ENCODE data around the gene AEN. TPM values are rescaled to one million over a fixed set of nuclear protein-coding genes. Genes with fewer than 3 reads are reported as not detected.

Gene AEN
- total RNA-seq, 1 experiment from 2014 or later = 36.2 TPM

DNA sequence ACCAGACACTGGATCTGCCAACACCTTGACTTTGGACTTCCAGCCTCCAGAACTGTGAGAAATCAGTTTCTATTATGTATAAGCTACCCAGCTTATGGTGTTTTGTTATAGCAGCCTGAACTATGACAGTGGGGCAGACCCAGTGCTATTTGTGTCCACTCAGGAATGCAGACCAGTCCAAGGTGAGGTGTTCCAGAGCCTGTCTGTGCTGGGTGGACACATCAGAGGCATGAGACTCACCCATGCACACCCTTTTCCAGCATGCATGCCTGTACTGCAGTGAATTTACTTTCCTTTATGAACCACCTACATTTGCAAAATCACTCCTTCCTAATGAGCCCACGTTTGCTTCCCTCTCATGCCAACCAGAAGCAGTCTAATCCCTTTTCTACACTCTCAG, 47.1 kb upstream of the AEN start:
- no peak overlapping the region for H2AFZ ChIP-seq (ENCODE audit: low read depth, low read length, poor library complexity, severe bottlenecking)
- ChIA-PET CTCF (no interaction called here), RAD21 (ENCODE audit: low non-redundant PET in 1 of 2, low total read pairs in 2 of 2, uncharacterized antibody in 2 of 2, unreplicated experiment in 2 of 2) (no interaction called here), POLR2A (no interaction called here)
- BruUV-seq (replicated peaks) = no TSS peak
- H3K4me3 ChIP-seq (replicated peaks in 1 of 2; ENCODE audit: low read depth in 1 of 2, low read length in 2 of 2) = no peak overlapping the region
- no peak overlapping the region for H3K4me2 ChIP-seq (ENCODE audit: low read length)
- no peaks in the 10 kb centered on the region for H3K36me3 ChIP-seq (ENCODE audit: control insufficient read depth in 1 of 2, insufficient read depth in 2 of 2, low read length in 2 of 2)
- H3K9me3 ChIP-seq (ENCODE audit: control insufficient read depth in 1 of 2, insufficient read depth in 1 of 2, low read depth in 1 of 2, low read length in 2 of 2) = no peaks in the 10 kb centered on the region
- no peak overlapping the region for H3K9ac ChIP-seq (ENCODE audit: low read length)
- no peak for ATAC-seq
- no peaks in the 10 kb centered on the region for H3K79me2 ChIP-seq (ENCODE audit: insufficient read depth, low read length)
- intact Hi-C loops (cut with micrococcal nuclease) = no loop called here
- TF ChIP-seq, protein P1, sequence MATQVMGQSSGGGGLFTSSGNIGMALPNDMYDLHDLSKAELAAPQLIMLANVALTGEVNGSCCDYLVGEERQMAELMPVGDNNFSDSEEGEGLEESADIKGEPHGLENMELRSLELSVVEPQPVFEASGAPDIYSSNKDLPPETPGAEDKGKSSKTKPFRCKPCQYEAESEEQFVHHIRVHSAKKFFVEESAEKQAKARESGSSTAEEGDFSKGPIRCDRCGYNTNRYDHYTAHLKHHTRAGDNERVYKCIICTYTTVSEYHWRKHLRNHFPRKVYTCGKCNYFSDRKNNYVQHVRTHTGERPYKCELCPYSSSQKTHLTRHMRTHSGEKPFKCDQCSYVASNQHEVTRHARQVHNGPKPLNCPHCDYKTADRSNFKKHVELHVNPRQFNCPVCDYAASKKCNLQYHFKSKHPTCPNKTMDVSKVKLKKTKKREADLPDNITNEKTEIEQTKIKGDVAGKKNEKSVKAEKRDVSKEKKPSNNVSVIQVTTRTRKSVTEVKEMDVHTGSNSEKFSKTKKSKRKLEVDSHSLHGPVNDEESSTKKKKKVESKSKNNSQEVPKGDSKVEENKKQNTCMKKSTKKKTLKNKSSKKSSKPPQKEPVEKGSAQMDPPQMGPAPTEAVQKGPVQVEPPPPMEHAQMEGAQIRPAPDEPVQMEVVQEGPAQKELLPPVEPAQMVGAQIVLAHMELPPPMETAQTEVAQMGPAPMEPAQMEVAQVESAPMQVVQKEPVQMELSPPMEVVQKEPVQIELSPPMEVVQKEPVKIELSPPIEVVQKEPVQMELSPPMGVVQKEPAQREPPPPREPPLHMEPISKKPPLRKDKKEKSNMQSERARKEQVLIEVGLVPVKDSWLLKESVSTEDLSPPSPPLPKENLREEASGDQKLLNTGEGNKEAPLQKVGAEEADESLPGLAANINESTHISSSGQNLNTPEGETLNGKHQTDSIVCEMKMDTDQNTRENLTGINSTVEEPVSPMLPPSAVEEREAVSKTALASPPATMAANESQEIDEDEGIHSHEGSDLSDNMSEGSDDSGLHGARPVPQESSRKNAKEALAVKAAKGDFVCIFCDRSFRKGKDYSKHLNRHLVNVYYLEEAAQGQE (IDR thresholded peaks at IDR 0.05; ENCODE audit: low read depth) = no peak
- TF ChIP-seq POLR2A (IDR thresholded peaks at IDR 0.05; ENCODE audit: borderline replicate concordance, extremely low read depth, insufficient read depth, insufficient read length) (no peak), SP1 (IDR thresholded peaks at IDR 0.05; ENCODE audit: low read depth) (no peak)
- TF ChIP-seq, protein P2, sequence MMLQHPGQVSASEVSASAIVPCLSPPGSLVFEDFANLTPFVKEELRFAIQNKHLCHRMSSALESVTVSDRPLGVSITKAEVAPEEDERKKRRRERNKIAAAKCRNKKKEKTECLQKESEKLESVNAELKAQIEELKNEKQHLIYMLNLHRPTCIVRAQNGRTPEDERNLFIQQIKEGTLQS (IDR thresholded peaks at IDR 0.05) = no peak
- no peaks in the 10 kb centered on the region for H3K9me2 ChIP-seq (ENCODE audit: insufficient read depth)
- no peaks in the 10 kb centered on the region for H3K4me1 ChIP-seq (ENCODE audit: control insufficient read depth in 1 of 2, insufficient read depth in 2 of 2, low read length in 2 of 2)
- no peak for DNase-seq (ENCODE audit: low read depth, low spot score)
- no peaks in the 10 kb centered on the region for H4K20me1 ChIP-seq (ENCODE audit: insufficient read depth)
- H3K27me3 ChIP-seq (ENCODE audit: insufficient read depth, low read length) = peaks cover 3% of the 10 kb centered on the region; the same call in 1 of the 2 replicates
- H3K27ac ChIP-seq (ENCODE audit: low read depth, low read length) = no peak overlapping the region

DNA sequence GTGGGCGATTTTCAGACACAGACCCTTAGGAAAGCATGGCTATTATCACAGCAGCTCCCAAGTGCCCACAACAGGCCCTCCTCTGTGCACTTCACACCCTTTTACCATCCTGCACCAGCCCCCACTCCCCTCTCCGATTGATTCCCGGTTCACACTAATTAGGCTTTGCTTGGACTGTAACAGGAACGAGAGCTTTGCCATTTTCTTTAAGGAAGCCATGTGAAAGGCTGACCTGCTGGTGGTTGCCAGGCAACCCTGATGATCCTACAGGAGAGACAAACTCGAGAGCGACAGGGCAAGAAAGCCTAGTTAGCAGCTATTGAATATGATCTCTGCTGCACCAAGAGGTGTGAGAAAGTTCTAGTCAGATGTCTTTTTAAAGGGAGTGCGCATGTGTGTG, 46.5 kb upstream of the AEN start:
- Histone ChIP-seq H3K9ac (ENCODE audit: low read length) (no peak overlapping the region), H3K4me1 (ENCODE audit: control insufficient read depth in 1 of 2, insufficient read depth in 2 of 2, low read length in 2 of 2) (no peaks in the 10 kb centered on the region), H4K20me1 (ENCODE audit: insufficient read depth) (no peaks in the 10 kb centered on the region), H3K4me2 (ENCODE audit: low read length) (no peak overlapping the region), H3K9me2 (ENCODE audit: insufficient read depth) (no peaks in the 10 kb centered on the region), H3K36me3 (ENCODE audit: control insufficient read depth in 1 of 2, insufficient read depth in 2 of 2, low read length in 2 of 2) (no peaks in the 10 kb centered on the region), H3K27me3 (ENCODE audit: insufficient read depth, low read length) (peaks cover 3% of the 10 kb centered on the region; the same call in 1 of the 2 replicates), H3K9me3 (ENCODE audit: control insufficient read depth in 1 of 2, insufficient read depth in 1 of 2, low read depth in 1 of 2, low read length in 2 of 2) (no peaks in the 10 kb centered on the region), H3K4me3 (replicated peaks in 1 of 2; ENCODE audit: low read depth in 1 of 2, low read length in 2 of 2) (no peak overlapping the region), H3K79me2 (ENCODE audit: insufficient read depth, low read length) (no peaks in the 10 kb centered on the region), H2AFZ (ENCODE audit: low read depth, low read length, poor library complexity, severe bottlenecking) (no peak overlapping the region), H3K27ac (ENCODE audit: low read depth, low read length) (no peak overlapping the region)
- DNase-seq (ENCODE audit: low read depth, low spot score) (no peak), ATAC-seq (no peak)
- ChIA-PET CTCF (no interaction called here), RAD21 (ENCODE audit: low non-redundant PET in 1 of 2, low total read pairs in 2 of 2, uncharacterized antibody in 2 of 2, unreplicated experiment in 2 of 2) (no interaction called here), POLR2A (no interaction called here)
- intact Hi-C loops (cut with micrococcal nuclease) = no loop called here
- TF ChIP-seq, protein P1 (IDR thresholded peaks at IDR 0.05; ENCODE audit: low read depth) = no peak
- no peak for TF ChIP-seq POLR2AphosphoS5 (IDR thresholded peaks at IDR 0.05; ENCODE audit: low read depth, low read length)
- no TSS peak for BruUV-seq (replicated peaks)
